NOMO-1 treated with DMSO at 0.1 percent for 48 hours (cell line): Measurements from ENCODE around the gene RUBCNL.

ENCODE experiments used
- DNase-seq: peaks from one replicate; lab custom pipeline; 2025; ENCODE audit not compliant: unreplicated experiment; lab: John Stamatoyannopoulos, UW

The RUBCNL gene

GRCh38 chr13:46342538-46342937 is 44.5 kb downstream of the RUBCNL start:
- DNase-seq = no peak

GRCh38 chr13:46341112-46341711 is 45.8 kb downstream of the RUBCNL start:
- peak; percentile 82 for DNase-seq

GRCh38 chr13:46340631-46341111 is 46.4 kb downstream of the RUBCNL start:
- DNase-seq = no peak

GRCh38 chr13:46340011-46340410 is 47.0 kb downstream of the RUBCNL start:
- no peak for DNase-seq

- peak; percentile 93 for DNase-seq
These were observed 47.9 kb downstream of the RUBCNL start for GRCh38 chr13:46339035-46339666.

GRCh38 chr13:46337700-46338099 is 49.4 kb downstream of the RUBCNL start:
- DNase-seq = no peak

- peak; percentile 66 for DNase-seq
These were observed 52.8 kb downstream of the RUBCNL start for GRCh38 chr13:46334035-46334822.

- DNase-seq = peak; percentile 33
These were observed 54.3 kb downstream of the RUBCNL start for GRCh38 chr13:46332772-46333171.

- DNase-seq = no peak
These were observed 57.4 kb downstream of the RUBCNL start for GRCh38 chr13:46329624-46330023.

- no peak for DNase-seq
These were observed 59.8 kb downstream of the RUBCNL start for GRCh38 chr13:46327246-46327645.

- DNase-seq = no peak
These were observed 62.1 kb downstream of the RUBCNL start for GRCh38 chr13:46324976-46325375.

- peak; percentile 82 for DNase-seq
These were observed 65.4 kb downstream of the RUBCNL start for GRCh38 chr13:46321494-46322225.

- no peak for DNase-seq
These were observed 66.2 kb downstream of the RUBCNL start for GRCh38 chr13:46320821-46321220.

- DNase-seq = no peak
These were observed 66.6 kb downstream of the RUBCNL start for GRCh38 chr13:46320406-46320805.

GRCh38 chr13:46318986-46319385 is 68.1 kb downstream of the RUBCNL start:
- peak; percentile 13 for DNase-seq

- no peak for DNase-seq
These were observed 69.9 kb downstream of the RUBCNL start for GRCh38 chr13:46317120-46317519.

GRCh38 chr13:46315491-46316075 is 71.5 kb downstream of the RUBCNL start:
- no peak for DNase-seq

GRCh38 chr13:46315036-46315435 is 72.0 kb downstream of the RUBCNL start:
- DNase-seq = no peak

- DNase-seq = no peak
These were observed 72.5 kb downstream of the RUBCNL start for GRCh38 chr13:46314587-46314986.

GRCh38 chr13:46313432-46314257 is 73.4 kb downstream of the RUBCNL start:
- DNase-seq = peak; percentile 52
